Stimulated activated CD4-positive, alpha-beta T cell treated with anti-CD3 and anti-CD28 coated beads, Interleukin-2, amount 100 ng/mL, for 48 hours (primary cell): ENCODE measurements around the gene POC1A.

Experiments
- DNase-seq, 2 donors: peaks; one replicate each; pipeline ENCODE4 v3.0.0-alpha.2; 2020

POC1A gene

GRCh38 chr3:52083556-52084087 lies 70.6 kb downstream of the POC1A start:
- DNase-seq: no peak

GRCh38 chr3:52082951-52083350 lies 71.3 kb downstream of the POC1A start:
- no peak for DNase-seq

GRCh38 chr3:52080830-52081719 lies 73.1 kb downstream of the POC1A start:
- DNase-seq: no peak

GRCh38 chr3:52079958-52080357 lies 74.3 kb downstream of the POC1A start:
- no peak for DNase-seq

GRCh38 chr3:52078781-52079560 lies 75.3 kb downstream of the POC1A start:
- no peak for DNase-seq

GRCh38 chr3:52077925-52078324 lies 76.3 kb downstream of the POC1A start:
- DNase-seq: no peak

GRCh38 chr3:52076896-52077780 lies 77.1 kb downstream of the POC1A start:
- no peak for DNase-seq

- DNase-seq: no peak
Measured at GRCh38 chr3:52073490-52073889, 80.7 kb downstream of the POC1A start.

- DNase-seq: no peak
Measured at GRCh38 chr3:52072471-52072870, 81.8 kb downstream of the POC1A start.

GRCh38 chr3:52072020-52072419 lies 82.2 kb downstream of the POC1A start:
- DNase-seq: no peak

- DNase-seq: no peak
Measured at GRCh38 chr3:52070724-52071621, 83.2 kb downstream of the POC1A start.

GRCh38 chr3:52069855-52070254 lies 84.4 kb downstream of the POC1A start:
- DNase-seq: no peak

GRCh38 chr3:52069135-52069534 lies 85.1 kb downstream of the POC1A start:
- no peak for DNase-seq

GRCh38 chr3:52068730-52069129 lies 85.5 kb downstream of the POC1A start:
- DNase-seq: no peak

- no peak for DNase-seq
Measured at GRCh38 chr3:52068055-52068571, 86.1 kb downstream of the POC1A start.

- DNase-seq: no peak
Measured at GRCh38 chr3:52067526-52067925, 86.7 kb downstream of the POC1A start.

- no peak for DNase-seq
Measured at GRCh38 chr3:52067046-52067445, 87.2 kb downstream of the POC1A start.

- no peak for DNase-seq
Measured at GRCh38 chr3:52065264-52065756, 88.9 kb downstream of the POC1A start.

- no peak for DNase-seq
Measured at GRCh38 chr3:52064561-52064960, 89.7 kb downstream of the POC1A start.

GRCh38 chr3:52063026-52063723 lies 91.0 kb downstream of the POC1A start:
- no peak for DNase-seq

- no peak for DNase-seq
Measured at GRCh38 chr3:52062505-52062904, 91.7 kb downstream of the POC1A start.
